HCT116 (cell line): ENCODE measurements around the gene RBBP8NL. TPM values are rescaled to one million over a fixed set of nuclear protein-coding genes. Genes with fewer than 3 reads are reported as not detected.

Source experiments
- ATAC-seq: fragments of 200-7000 bp; cut with Tn5 transposase; 2 replicates; pipeline ENCODE4 v1.9.1; 2020; ENCODE audit warnings: mild to moderate bottlenecking, moderate library complexity
- BruUV-seq: library from RNA; stranded (reverse); fragments of 400-500 nt; replicated peaks from 2 replicates; lab custom pipeline; 2021; lab: Mats Ljungman, UMichigan
- CTCF ChIA-PET: fragments of 300-600 bp; sonication (Branson Sonifier 250); formaldehyde crosslinking; loops from one replicate; lab custom pipeline; 2021; ENCODE audit warnings: antibody characterized with exemption; lab: Charles Lee
- POLR2A ChIA-PET: fragments of 300-600, 350-600 bp; sonication (Branson Sonifier 250); formaldehyde crosslinking; loops from one replicate; lab custom pipeline; 2021; ENCODE audit warnings: antibody characterized with exemption; lab: Charles Lee
- RAD21 ChIA-PET, 2 experiments: fragments of 300-600 bp; sonication (Branson Sonifier 250); formaldehyde crosslinking; loops; one replicate each; lab custom pipeline; 2023; ENCODE audit warnings: low total read pairs in 2 of 2; ENCODE audit not compliant: uncharacterized antibody in 2 of 2, unreplicated experiment in 2 of 2, low non-redundant PET in 1 of 2; lab: Charles Lee
- DNase-seq: peaks from one replicate; pipeline ENCODE4 v3.0.0-alpha.2; 2010; ENCODE audit warnings: low read depth, low spot score
- H2AFZ ChIP-seq: fragments of 200-600 bp; shearing (Covaris generic), sonication (generic); 2 replicates; pipeline ENCODE4 v1.6.1; 2017; ENCODE audit warnings: low read depth, mixed run types, mixed read lengths, antibody characterized with exemption, low read length; ENCODE audit not compliant: poor library complexity, severe bottlenecking
- H3K27ac ChIP-seq: 2 replicates; pipeline ENCODE4 v1.5.1; 2012; ENCODE audit warnings: low read depth, low read length
- H3K27me3 ChIP-seq: fragments of 200-600 bp; sonication (generic); 2 replicates; pipeline ENCODE4 v1.6.1; 2016; ENCODE audit warnings: mixed run types, low read length, mixed read lengths; ENCODE audit not compliant: insufficient read depth
- H3K36me3 ChIP-seq, 2 experiments: fragments of 200-500 bp in 1 of 2; fragments of 200-600 bp in 1 of 2; sonication (Bioruptor generic) in 1 of 2; sonication (generic) in 1 of 2; 2 replicates each; pipeline versions ENCODE4 v1.5.1 to v1.6.1; 2014 to 2016; ENCODE audit warnings: low read length in 2 of 2, inconsistent platforms in 1 of 2, mixed read lengths in 1 of 2, mixed run types in 1 of 2; ENCODE audit not compliant: insufficient read depth in 2 of 2, control insufficient read depth in 1 of 2
- H3K4me1 ChIP-seq, 2 experiments: fragments of 200-600 bp in 1 of 2; sonication (generic) in 1 of 2; 2 replicates each; pipeline versions ENCODE4 v1.5.1 to v1.6.1; 2012 to 2017; ENCODE audit warnings: low read length in 2 of 2, inconsistent platforms in 1 of 2, mild to moderate bottlenecking in 1 of 2, mixed read lengths in 1 of 2, mixed run types in 1 of 2, moderate library complexity in 1 of 2; ENCODE audit not compliant: insufficient read depth in 2 of 2, control insufficient read depth in 1 of 2
- H3K4me2 ChIP-seq: fragments of 200-600 bp; sonication (generic); 2 replicates; pipeline ENCODE4 v1.6.1; 2017; ENCODE audit warnings: mixed run types, low read length, mixed read lengths
- H3K4me3 ChIP-seq, 2 experiments: fragments of 200-600 bp in 1 of 2; sonication (generic) in 1 of 2; replicated peaks in 1 of 2; 2 replicates each; pipeline ENCODE4 v1.5.1; 2011 to 2016; ENCODE audit warnings: low read length in 2 of 2, control low read depth in 1 of 2, low read depth in 1 of 2, mild to moderate bottlenecking in 1 of 2, mixed read lengths in 1 of 2, mixed run types in 1 of 2
- H3K79me2 ChIP-seq: fragments of 200-600 bp; sonication (generic); 2 replicates; pipeline ENCODE4 v1.6.1; 2017; ENCODE audit warnings: mild to moderate bottlenecking, mixed run types, low read length, moderate library complexity, mixed read lengths; ENCODE audit not compliant: insufficient read depth
- H3K9ac ChIP-seq: fragments of 200-600 bp; sonication (generic); 2 replicates; pipeline ENCODE4 v1.6.1; 2016; ENCODE audit warnings: low read length, mixed read lengths
- H3K9me2 ChIP-seq: fragments of 200-600 bp; sonication (generic), shearing (Covaris generic); 2 replicates; pipeline ENCODE4 v1.6.1; 2017; ENCODE audit warnings: mixed run types, mild to moderate bottlenecking, moderate library complexity; ENCODE audit not compliant: insufficient read depth
- H3K9me3 ChIP-seq, 2 experiments: fragments of 200-500 bp in 1 of 2; fragments of 200-600 bp in 1 of 2; sonication (Bioruptor generic) in 1 of 2; sonication (generic) in 1 of 2; 2 replicates each; pipeline ENCODE4 v1.6.1; 2014 to 2017; ENCODE audit warnings: low read length in 2 of 2, mixed read lengths in 2 of 2, inconsistent platforms in 1 of 2, low read depth in 1 of 2, mild to moderate bottlenecking in 1 of 2, mixed run types in 1 of 2, moderate library complexity in 1 of 2; ENCODE audit not compliant: control insufficient read depth in 1 of 2, insufficient read depth in 1 of 2
- H4K20me1 ChIP-seq: fragments of 200-600 bp; sonication (generic), shearing (Covaris generic); 2 replicates; pipeline ENCODE4 v1.6.1; 2017; ENCODE audit warnings: mixed run types, mild to moderate bottlenecking, moderate library complexity; ENCODE audit not compliant: insufficient read depth
- CEBPB ChIP-seq: IDR thresholded peaks from 2 replicates; pipeline ENCODE4 v1.6.1; 2012; ENCODE audit warnings: low read depth
- CTCF ChIP-seq, 3 experiments: fragments of 200-600 bp in 1 of 3; sonication (generic) in 1 of 3; IDR thresholded peaks in 2 of 3; conservative IDR thresholded peaks in 1 of 3; 2 replicates each; pipeline ENCODE4 v1.5.1; 2012 to 2017; ENCODE audit warnings: low read depth in 2 of 3, low read length in 2 of 3, antibody characterized with exemption in 1 of 3, borderline replicate concordance in 1 of 3, control low read depth in 1 of 3, mild to moderate bottlenecking in 1 of 3, mixed read lengths in 1 of 3, mixed run types in 1 of 3, moderate library complexity in 1 of 3; ENCODE audit not compliant: insufficient read depth in 1 of 3
- ELF1 ChIP-seq: IDR thresholded peaks from 2 replicates; pipeline ENCODE4 v1.6.1; 2012; ENCODE audit warnings: low read depth, borderline replicate concordance
- EZH2 ChIP-seq: fragments of 200-600 bp; sonication (generic); IDR thresholded peaks from 2 replicates; pipeline ENCODE4 v1.6.1; 2017; ENCODE audit warnings: antibody characterized with exemption, mixed run types
- EZH2phosphoT487 ChIP-seq: fragments of 200-600 bp; IDR thresholded peaks from 2 replicates; pipeline ENCODE4 v1.6.1; 2018; ENCODE audit warnings: antibody characterized with exemption, borderline replicate concordance
- MAX ChIP-seq: IDR thresholded peaks from 2 replicates; pipeline ENCODE4 v1.6.1; 2012
- POLR2A ChIP-seq: IDR thresholded peaks from 2 replicates; pipeline ENCODE4 v1.7.0; 2011; ENCODE audit warnings: borderline replicate concordance; ENCODE audit not compliant: insufficient read depth, insufficient read length; ENCODE audit errors: extremely low read depth
- POLR2AphosphoS5 ChIP-seq: IDR thresholded peaks from 2 replicates; pipeline ENCODE4 v1.6.1; 2011; ENCODE audit warnings: mild to moderate bottlenecking, low read depth, low read length, moderate library complexity
- RAD21 ChIP-seq: IDR thresholded peaks from 2 replicates; pipeline ENCODE4 v1.6.1; 2012; ENCODE audit warnings: low read depth, mild to moderate bottlenecking
- SRF ChIP-seq: IDR thresholded peaks from 2 replicates; pipeline ENCODE4 v1.6.1; 2012; ENCODE audit warnings: low read depth
- TCF7L2 ChIP-seq: IDR thresholded peaks from 2 replicates; pipeline ENCODE4 v1.7.0; 2011; ENCODE audit warnings: borderline replicate concordance, inconsistent platforms; ENCODE audit not compliant: insufficient read depth, insufficient read length; ENCODE audit errors: extremely low read depth
- intact Hi-C: fragments of 100-400 bp; cut with micrococcal nuclease; formaldehyde crosslinking; loops from 2 replicates; pipeline ENCODE4 v1.10.0; 2022
- total RNA-seq: library from RNA; stranded (reverse); gene quantifications from one replicate; pipeline ENCODE4 v1.2.1, GENCODE V29; 2021; ENCODE audit not compliant: unreplicated experiment

The RBBP8NL gene
- total RNA-seq, 1 experiment from 2014 or later, result 0.59 TPM

GRCh38 chr20:62400541-62400940 lies 26.8 kb downstream of the RBBP8NL start:
- no peaks in the 10 kb centered on the region for H4K20me1 ChIP-seq
- peaks cover 2 to 4% of the 10 kb centered on the region in 2 experiments; a peak in 3 of 4 replicates for H3K4me1 ChIP-seq
- no peaks in the 10 kb centered on the region for H3K9me3 ChIP-seq
- RAD21 ChIA-PET, result no interaction called here
- H3K79me2 ChIP-seq, result peaks cover 4% of the 10 kb centered on the region; the same call in 1 of the 2 replicates
- ATAC-seq, result no peak
- no peaks in the 10 kb centered on the region for H3K9me2 ChIP-seq
- POLR2A ChIA-PET, result no interaction called here
- BruUV-seq, result no TSS peak
- CTCF ChIA-PET, result interaction anchor here (1.0 kb wide), 1 partner anchor 10 kb away, joined by 3 read pairs; no protein-coding TSS in a partner anchor
- H3K27me3 ChIP-seq, result no peaks in the 10 kb centered on the region
- intact Hi-C loops, result no loop called here
- no peak overlapping the region for H3K27ac ChIP-seq
- no peaks in the 10 kb centered on the region for H3K36me3 ChIP-seq
- H3K4me2 ChIP-seq, result no peak overlapping the region
- H2AFZ ChIP-seq, result no peak overlapping the region
- TF ChIP-seq TCF7L2, result no peak
- no peak for TF ChIP-seq CEBPB
- no peak for TF ChIP-seq ELF1
- TF ChIP-seq SRF, result no peak
- no peak for TF ChIP-seq EZH2phosphoT487
- no peak for TF ChIP-seq CTCF (IDR thresholded peaks at IDR 0.05 in 2 of 3, conservative IDR thresholded peaks at IDR 0.05 in 1 of 3; ENCODE audit: borderline replicate concordance in 1 of 3, insufficient read depth in 1 of 3, low read depth in 2 of 3, low read length in 2 of 3)
- TF ChIP-seq EZH2, result no peak
- no peak overlapping the region for H3K4me3 ChIP-seq
- H3K9ac ChIP-seq, result no peak overlapping the region
- DNase-seq, result no peak

GRCh38 chr20:62400021-62400420 lies 27.3 kb downstream of the RBBP8NL start:
- POLR2A ChIA-PET, result no interaction called here
- H3K4me1 ChIP-seq, result no peaks in the 10 kb centered on the region
- H2AFZ ChIP-seq, result no peak overlapping the region
- no peaks in the 10 kb centered on the region for H4K20me1 ChIP-seq
- H3K79me2 ChIP-seq, result no peaks in the 10 kb centered on the region; the same call in 1 of the 2 replicates
- H3K9me2 ChIP-seq, result no peaks in the 10 kb centered on the region
- no peak overlapping the region for H3K9ac ChIP-seq
- no peak overlapping the region for H3K4me3 ChIP-seq
- no peak for DNase-seq
- no peak overlapping the region for H3K4me2 ChIP-seq
- no peak for ATAC-seq
- no peak overlapping the region for H3K27ac ChIP-seq
- no TSS peak for BruUV-seq
- intact Hi-C loops, result no loop called here
- RAD21 ChIA-PET, result interaction anchor here in 1 of 2 experiments (0.6 kb wide), 1 partner anchor 48 kb away, joined by 8 read pairs; no protein-coding TSS in a partner anchor
- no peaks in the 10 kb centered on the region for H3K9me3 ChIP-seq
- H3K36me3 ChIP-seq, result no peaks in the 10 kb centered on the region
- CTCF ChIA-PET, result interaction anchor here (1.0 kb wide), 1 partner anchor 10 kb away, joined by 3 read pairs; no protein-coding TSS in a partner anchor
- H3K27me3 ChIP-seq, result no peaks in the 10 kb centered on the region
- TF ChIP-seq POLR2AphosphoS5 (no peak), POLR2A (no peak), CTCF (IDR thresholded peaks at IDR 0.05 in 2 of 3, conservative IDR thresholded peaks at IDR 0.05 in 1 of 3; ENCODE audit: borderline replicate concordance in 1 of 3, insufficient read depth in 1 of 3, low read depth in 2 of 3, low read length in 2 of 3) (no peak), RAD21 (no peak), MAX (no peak), SRF (no peak), TCF7L2 (no peak)
